Retinal pigment epithelial cell (primary cell): ENCODE results near the gene CTNNA2.
A peak's percentile ranks its signal among the peaks of the same experiment; 100 is the strongest.

ENCODE experiments used
- DNase-seq: peaks from one replicate; pipeline ENCODE4 v3.0.0-alpha.2; 2010; ENCODE audit warnings: low read depth
- H3K4me3 ChIP-seq: 2 replicates; pipeline ENCODE4 v1.5.1; 2011; ENCODE audit warnings: mild to moderate bottlenecking, low read length, control low read depth, moderate library complexity
- CTCF ChIP-seq: conservative IDR thresholded peaks from 2 replicates; pipeline ENCODE4 v1.5.1; 2011; ENCODE audit warnings: low read depth, low read length, control low read depth, inconsistent platforms

The CTNNA2 gene

GRCh38 chr2:79935046-79935732, 422.3 kb downstream of the CTNNA2 start:
- H3K4me3 ChIP-seq: no peak overlapping the region
- no peak for TF ChIP-seq CTCF
- DNase-seq: no peak

- peak; percentile 52 for DNase-seq
- peak overlapping the region; percentile 28 for H3K4me3 ChIP-seq
- peak; percentile 88 for TF ChIP-seq CTCF
Measured at GRCh38 chr2:79935771-79936657, 423.2 kb downstream of the CTNNA2 start.

GRCh38 chr2:79936715-79937114, 423.9 kb downstream of the CTNNA2 start:
- no peak for DNase-seq
- no peak overlapping the region for H3K4me3 ChIP-seq
- no peak for TF ChIP-seq CTCF

- no peak overlapping the region for H3K4me3 ChIP-seq
- DNase-seq: no peak
- no peak for TF ChIP-seq CTCF
Measured at GRCh38 chr2:79938648-79939047, 425.8 kb downstream of the CTNNA2 start.

GRCh38 chr2:79940364-79940763, 427.5 kb downstream of the CTNNA2 start:
- TF ChIP-seq CTCF: no peak
- DNase-seq: no peak
- H3K4me3 ChIP-seq: no peak overlapping the region

GRCh38 chr2:79941179-79941578, 428.3 kb downstream of the CTNNA2 start:
- no peak overlapping the region for H3K4me3 ChIP-seq
- DNase-seq: no peak
- no peak for TF ChIP-seq CTCF
